ENCODE measurements around the gene MDM4. TPM values are rescaled to one million over a fixed set of nuclear protein-coding genes. Genes with fewer than 3 reads are reported as not detected.
"Not testable (repeated sequence)": the region's sequence is repeated elsewhere in the genome, so short reads cannot be mapped to it uniquely, and the experiment has no call there.

Gene MDM4
- total RNA-seq, 4 donors from 2014 or later = 15.1 to 44.0 (median 28.9) TPM

- Histone ChIP-seq H3K36me3 (peaks cover 0 to 40% of the 10 kb centered on the region in 2 donors), H3K9me3 (no peaks in the 10 kb centered on the region), H3K27me3 (no peaks in the 10 kb centered on the region), H3K4me1 (no peaks in the 10 kb centered on the region), H3K27ac (no peak overlapping the region), H3K4me3 (no peak overlapping the region)
- TF ChIP-seq POLR2A (IDR thresholded peaks at IDR 0.05) (no peak), CTCF (IDR thresholded peaks at IDR 0.05 in 4 of 5, conservative IDR thresholded peaks at IDR 0.05 in 1 of 5) (no peak)
- DNase-seq = no peak
- in situ Hi-C loops (cut with MboI; ENCODE audit: low sequenced_read_pairs in 4 of 4) (loop anchor here (5.0 to 25.0 kb wide), 3 partner anchors 235 to 243 kb away; no protein-coding TSS in a partner anchor), intact Hi-C loops (cut with DNase I; ENCODE audit: low total_unique reads) (loop anchor here (5.0 kb wide), 1 partner anchor 193 kb away; no protein-coding TSS in a partner anchor)
- no peak for ATAC-seq
Observed at GRCh38 chr1:204569478-204569877, 53.3 kb downstream of the MDM4 start.

- H3K9me3 ChIP-seq; H3K27me3 ChIP-seq; intact Hi-C loops (cut with DNase I; ENCODE audit: low total_unique reads); H3K27ac ChIP-seq; H3K4me3 ChIP-seq; H3K4me1 ChIP-seq; DNase-seq; ATAC-seq: not testable (repeated sequence)
- H3K36me3 ChIP-seq = peaks cover 0 to 40% of the 10 kb centered on the region in 2 donors
- in situ Hi-C loops (cut with MboI; ENCODE audit: low sequenced_read_pairs in 4 of 4) = loop anchor here in 1 of 4 donors (25.0 kb wide), 1 partner anchor 242 kb away; no protein-coding TSS in a partner anchor
Observed at GRCh38 chr1:204570021-204570420, 53.8 kb downstream of the MDM4 start.

- DNase-seq = no peak
- Histone ChIP-seq H3K36me3 (peaks cover 0 to 40% of the 10 kb centered on the region in 2 donors), H3K27ac (no peak overlapping the region), H3K27me3 (no peaks in the 10 kb centered on the region), H3K4me3 (no peak overlapping the region), H3K4me1 (no peaks in the 10 kb centered on the region), H3K9me3 (no peaks in the 10 kb centered on the region)
- ATAC-seq = no peak
- TF ChIP-seq CTCF (IDR thresholded peaks at IDR 0.05 in 4 of 5, conservative IDR thresholded peaks at IDR 0.05 in 1 of 5) (no peak), POLR2A (IDR thresholded peaks at IDR 0.05) (no peak)
- in situ Hi-C loops (cut with MboI; ENCODE audit: low sequenced_read_pairs in 4 of 4) (loop anchor here in 1 of 4 donors (25.0 kb wide), 1 partner anchor 241 kb away; no protein-coding TSS in a partner anchor), intact Hi-C loops (cut with DNase I; ENCODE audit: low total_unique reads) (no loop called here)
Observed at GRCh38 chr1:204571128-204571527, 54.9 kb downstream of the MDM4 start.

- TF ChIP-seq CTCF (IDR thresholded peaks at IDR 0.05 in 4 of 5, conservative IDR thresholded peaks at IDR 0.05 in 1 of 5) (no peak), POLR2A (IDR thresholded peaks at IDR 0.05) (no peak)
- in situ Hi-C loops (cut with MboI; ENCODE audit: low sequenced_read_pairs in 4 of 4) (loop anchor here in 1 of 4 donors (25.0 kb wide), 1 partner anchor 241 kb away; no protein-coding TSS in a partner anchor), intact Hi-C loops (cut with DNase I; ENCODE audit: low total_unique reads) (no loop called here)
- Histone ChIP-seq H3K27ac (no peak overlapping the region), H3K27me3 (no peaks in the 10 kb centered on the region), H3K36me3 (peaks cover 0 to 40% of the 10 kb centered on the region in 2 donors), H3K9me3 (no peaks in the 10 kb centered on the region), H3K4me3 (no peak overlapping the region), H3K4me1 (no peaks in the 10 kb centered on the region)
- DNase-seq (no peak), ATAC-seq (no peak)
Observed at GRCh38 chr1:204571631-204572030, 55.4 kb downstream of the MDM4 start.

- no peaks in the 10 kb centered on the region for H3K9me3 ChIP-seq
- ATAC-seq = no peak
- no peak for DNase-seq
- no peaks in the 10 kb centered on the region for H3K4me1 ChIP-seq
- TF ChIP-seq CTCF (IDR thresholded peaks at IDR 0.05 in 4 of 5, conservative IDR thresholded peaks at IDR 0.05 in 1 of 5) (no peak), POLR2A (IDR thresholded peaks at IDR 0.05) (no peak)
- H3K27ac ChIP-seq = no peak overlapping the region
- in situ Hi-C loops (cut with MboI; ENCODE audit: low sequenced_read_pairs in 4 of 4) (loop anchor here in 1 of 4 donors (25.0 kb wide), 1 partner anchor 239 kb away; no protein-coding TSS in a partner anchor), intact Hi-C loops (cut with DNase I; ENCODE audit: low total_unique reads) (no loop called here)
- H3K27me3 ChIP-seq = no peaks in the 10 kb centered on the region
- no peak overlapping the region for H3K4me3 ChIP-seq
- H3K36me3 ChIP-seq = peaks cover 0 to 34% of the 10 kb centered on the region in 2 donors
Observed at GRCh38 chr1:204572923-204573922, 57.0 kb downstream of the MDM4 start.

Data from gastrocnemius medialis (tissue), 4 donors.